GM20000 (cell line): ENCODE data around the gene STUM.
"Not testable (repeated sequence)": the region's sequence is repeated elsewhere in the genome, so short reads cannot be mapped to it uniquely, and the experiment has no call there.

Source experiments
- DNase-seq: peaks from one replicate; pipeline ENCODE4 v3.0.0; 2012; ENCODE audit warnings: low spot score
- CTCF ChIP-seq: IDR thresholded peaks from 2 replicates; pipeline ENCODE4 v1.5.1; 2012; ENCODE audit warnings: mild to moderate bottlenecking, control low read depth; ENCODE audit errors: extremely low read depth, missing control alignments

STUM gene

GRCh38 chr1:226607821-226608220, 59.3 kb downstream of the STUM start:
- no peak for DNase-seq
- no peak for TF ChIP-seq CTCF

- TF ChIP-seq CTCF, result peak; percentile 74
- DNase-seq, result peak; percentile 80
Measured at GRCh38 chr1:226608699-226609505, 60.3 kb downstream of the STUM start.

- TF ChIP-seq CTCF, result no peak
- no peak for DNase-seq
Measured at GRCh38 chr1:226609836-226610455, 61.4 kb downstream of the STUM start.

- no peak for TF ChIP-seq CTCF
- DNase-seq, result no peak
Measured at GRCh38 chr1:226610671-226611070, 62.1 kb downstream of the STUM start.

- TF ChIP-seq CTCF, result no peak
- DNase-seq, result no peak
Measured at GRCh38 chr1:226611301-226611700, 62.7 kb downstream of the STUM start.

GRCh38 chr1:226611980-226612379, 63.4 kb downstream of the STUM start:
- DNase-seq, result not testable (repeated sequence)

GRCh38 chr1:226615876-226616275, 67.3 kb downstream of the STUM start:
- TF ChIP-seq CTCF, result no peak

GRCh38 chr1:226616636-226617035, 68.1 kb downstream of the STUM start:
- no peak for DNase-seq
- no peak for TF ChIP-seq CTCF

More at GRCh38 chr1:226615876-226616275, 67.3 kb downstream of the STUM start:
- no peak for DNase-seq
